HG03108 (cell line): Measurements from ENCODE around the gene PRR23A.
"Not testable (repeated sequence)": the region's sequence is repeated elsewhere in the genome, so short reads cannot be mapped to it uniquely, and the experiment has no call there.

Experiments used
- ATAC-seq: cut with Tn5 transposase; IDR thresholded peaks from one replicate; pipeline ENCODE4 v1.9.1; 2021; ENCODE audit warnings: moderate library complexity; ENCODE audit not compliant: unreplicated experiment

Gene PRR23A

GRCh38 chr3:139006051-139006716 is at the start of gene PRR23A:
PRR23A (minus strand) TSS chr3:139006268; CDS start chr3:139006268, 0 bp downstream.
- no peak for ATAC-seq

DNA sequence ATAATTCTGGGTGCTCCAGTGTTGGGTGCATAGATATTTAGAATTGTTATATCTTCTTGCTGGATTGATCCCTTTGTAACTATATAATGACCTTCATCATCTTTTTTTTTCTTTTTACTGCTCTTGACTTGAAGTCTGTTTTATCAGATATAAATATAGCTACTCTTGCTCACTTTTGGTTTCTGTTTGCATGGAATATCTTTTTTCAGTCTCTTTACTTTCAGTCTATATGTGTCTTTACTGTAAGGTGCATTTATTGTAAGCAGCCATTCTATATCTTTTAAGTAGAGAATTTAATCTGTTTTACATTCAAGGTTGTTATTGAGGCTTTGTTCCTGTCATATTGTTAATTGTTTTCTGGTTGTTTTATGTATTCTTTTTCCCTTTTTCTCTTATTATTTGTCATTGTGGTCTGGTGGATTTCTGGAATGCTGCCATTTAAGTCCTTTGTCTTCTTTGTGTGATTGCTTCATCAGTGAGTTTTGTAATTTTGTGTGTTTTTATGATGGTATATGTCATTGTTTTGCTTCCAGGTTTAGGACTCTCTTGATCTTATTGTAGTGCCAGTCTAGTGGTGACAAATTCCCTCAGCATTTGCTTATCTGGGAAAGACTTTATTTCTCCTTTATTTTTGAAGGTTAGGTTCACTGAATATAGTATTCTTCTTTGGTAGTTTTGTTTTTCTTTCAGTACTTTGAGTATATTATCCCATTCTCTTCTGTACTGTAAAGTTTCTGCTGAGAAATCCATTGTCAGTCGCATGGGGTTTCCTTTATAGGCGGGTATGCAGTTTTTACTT is 46.9 kb upstream of the PRR23A start:
- no peak for ATAC-seq

DNA sequence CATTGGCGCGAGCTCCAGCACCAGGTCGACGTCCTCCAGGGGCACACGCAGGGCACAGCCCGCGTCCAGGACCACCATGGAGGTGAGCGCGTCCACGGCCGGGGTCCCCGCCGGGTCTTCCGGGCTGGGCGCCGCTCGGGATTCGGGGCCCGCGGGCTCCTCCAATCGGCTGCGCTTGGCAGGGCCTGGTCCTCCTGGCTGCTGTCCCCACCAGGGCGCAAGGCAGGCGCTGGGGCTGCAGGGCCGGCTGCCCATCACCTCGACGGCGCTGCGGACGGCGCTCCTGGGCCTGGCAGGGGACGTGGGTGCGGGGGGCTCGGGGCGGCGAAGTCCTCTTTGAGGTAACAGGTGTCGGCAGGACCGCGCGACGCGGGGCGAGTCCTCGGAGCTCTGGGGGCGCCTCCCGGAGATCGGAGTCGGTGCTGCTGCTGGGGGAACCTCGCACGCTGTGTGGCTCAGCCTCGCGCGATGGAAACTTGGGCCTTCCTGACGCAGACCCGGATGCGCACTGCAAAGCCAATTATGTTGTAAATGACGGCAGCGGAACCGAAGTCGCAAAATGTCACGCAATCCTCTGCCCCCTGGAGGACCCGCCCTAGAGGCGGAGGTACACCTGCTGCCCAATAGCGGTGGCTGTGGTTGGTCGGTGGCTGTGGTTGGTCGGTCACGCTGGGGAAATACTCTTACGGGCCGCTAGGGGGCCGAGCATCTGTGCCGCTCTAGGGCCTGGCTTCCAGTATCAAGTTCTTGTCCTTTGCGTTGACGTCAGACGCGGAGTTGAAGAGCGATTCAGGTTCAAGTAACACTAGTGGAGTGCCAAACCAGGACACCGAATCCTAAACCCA is 38.5 kb upstream of the PRR23A start, which contains the start of gene PRR23C:
Gene PRR23C (minus strand): TSS at position 527 of the 845 bp plus-strand sequence. CDS start 272 bp downstream, at position 255.
- ATAC-seq, result no peak

- ATAC-seq, result no peak
Measured at GRCh38 chr3:139043554-139044365, 37.7 kb upstream of the PRR23A start.

GRCh38 chr3:139037478-139037877 is 31.4 kb upstream of the PRR23A start:
- ATAC-seq, result no peak

- no peak for ATAC-seq
Measured at GRCh38 chr3:139032326-139033002, 26.4 kb upstream of the PRR23A start.

- not testable (repeated sequence) for ATAC-seq
Measured at GRCh38 chr3:139030576-139030975, 24.5 kb upstream of the PRR23A start.

- ATAC-seq, result no peak
Measured at GRCh38 chr3:139024968-139025367, 18.9 kb upstream of the PRR23A start.

DNA sequence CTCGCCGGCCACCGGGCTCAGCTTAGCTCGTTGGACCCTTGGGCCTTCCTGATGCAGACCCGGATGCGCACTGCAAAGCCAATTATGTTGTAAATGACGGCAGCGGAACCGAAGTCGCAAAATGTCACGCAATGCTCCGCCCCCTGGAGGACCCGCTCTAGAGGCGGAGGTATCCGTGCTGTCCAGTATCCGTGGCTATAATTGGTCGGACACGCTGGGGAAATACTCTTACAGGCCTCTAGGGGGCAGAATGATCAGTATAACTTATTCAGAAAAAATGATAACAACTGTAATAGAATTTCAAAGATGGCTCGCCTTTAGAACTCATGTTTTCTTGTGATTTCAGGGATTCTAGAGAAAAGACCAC is 14.8 kb upstream of the PRR23A start, which contains the start of gene PRR23B:
Gene PRR23B (minus strand): TSS at position 59 of the 367 bp plus-strand sequence. CDS start 265 bp downstream, outside the sequence.
- no peak for ATAC-seq

- ATAC-seq, result no peak
Measured at GRCh38 chr3:139020036-139020867, 14.2 kb upstream of the PRR23A start.

GRCh38 chr3:139016430-139017048 is 10.5 kb upstream of the PRR23A start:
- ATAC-seq, result no peak

DNA sequence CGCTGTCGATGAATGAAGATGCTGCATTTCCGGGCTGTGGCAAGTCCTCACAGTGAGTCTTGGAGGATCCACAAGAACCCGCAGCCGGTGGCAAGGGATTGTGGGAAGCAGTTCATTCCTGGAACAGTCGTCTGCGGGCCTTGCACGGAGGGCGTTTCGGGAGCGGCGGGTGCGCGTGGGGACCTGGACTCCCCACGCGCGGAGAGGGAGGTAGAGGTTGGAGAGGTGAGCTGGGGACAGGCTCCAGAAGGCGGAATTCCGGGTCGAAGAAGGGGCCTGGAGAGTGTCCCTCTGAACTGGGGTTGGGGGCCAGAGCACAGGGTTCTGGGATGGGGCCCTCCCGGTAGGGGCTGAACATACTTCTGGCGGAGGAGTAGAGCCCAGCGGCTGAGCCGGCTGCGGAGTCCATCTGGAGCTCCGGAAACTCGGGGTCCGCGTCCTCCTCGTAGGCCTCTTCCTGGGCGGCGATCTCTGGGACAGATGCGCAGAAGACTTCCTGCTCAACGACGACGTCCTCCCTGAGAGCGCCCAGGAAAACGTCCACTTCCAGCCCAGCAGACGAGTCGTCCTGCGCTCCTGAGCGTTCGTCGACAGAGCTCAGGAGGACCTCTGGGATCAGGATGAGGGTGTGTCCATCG is 593 bp downstream of the PRR23A start:
- no peak for ATAC-seq

DNA sequence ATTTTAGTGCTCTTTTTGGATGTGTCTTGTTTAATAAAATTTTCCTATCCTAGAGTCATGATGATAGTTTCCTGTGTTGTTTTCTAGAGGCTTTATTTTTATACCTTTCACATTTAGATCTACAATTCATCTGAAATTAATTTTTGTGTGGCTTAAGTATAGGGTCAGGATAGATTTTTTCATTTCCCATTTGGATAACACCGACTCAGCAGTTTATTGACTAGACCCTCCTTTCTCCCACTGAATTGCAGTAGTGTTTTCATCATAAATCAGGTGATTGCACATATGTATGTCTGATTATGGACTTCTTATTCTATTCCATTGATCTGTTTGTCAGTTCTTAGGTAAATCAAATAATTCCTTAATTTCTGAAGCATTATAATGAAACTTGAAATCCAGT is 10.4 kb downstream of the PRR23A start:
- no peak for ATAC-seq

DNA sequence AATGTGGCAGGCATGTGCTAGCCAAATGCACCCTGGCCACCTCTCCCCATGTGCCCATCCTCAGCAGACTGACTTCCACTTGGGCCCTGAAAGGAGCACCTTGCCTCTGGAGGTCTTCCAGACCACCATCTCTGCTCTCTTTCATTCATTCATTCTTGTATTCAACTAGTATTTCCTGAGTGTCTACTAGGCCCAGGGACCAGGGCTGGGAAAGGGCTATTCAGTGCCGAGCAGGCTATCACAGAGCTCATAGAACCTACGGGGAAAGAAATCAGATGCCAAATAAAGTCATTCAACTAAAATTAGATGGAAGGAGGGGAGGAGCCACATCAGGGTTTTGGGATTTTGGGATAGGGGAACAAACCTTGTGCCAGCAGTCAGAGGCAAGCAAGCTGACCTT is 18.9 kb downstream of the PRR23A start:
- ATAC-seq, result no peak

- ATAC-seq, result no peak
Measured at GRCh38 chr3:138985932-138986331, 20.1 kb downstream of the PRR23A start.

DNA sequence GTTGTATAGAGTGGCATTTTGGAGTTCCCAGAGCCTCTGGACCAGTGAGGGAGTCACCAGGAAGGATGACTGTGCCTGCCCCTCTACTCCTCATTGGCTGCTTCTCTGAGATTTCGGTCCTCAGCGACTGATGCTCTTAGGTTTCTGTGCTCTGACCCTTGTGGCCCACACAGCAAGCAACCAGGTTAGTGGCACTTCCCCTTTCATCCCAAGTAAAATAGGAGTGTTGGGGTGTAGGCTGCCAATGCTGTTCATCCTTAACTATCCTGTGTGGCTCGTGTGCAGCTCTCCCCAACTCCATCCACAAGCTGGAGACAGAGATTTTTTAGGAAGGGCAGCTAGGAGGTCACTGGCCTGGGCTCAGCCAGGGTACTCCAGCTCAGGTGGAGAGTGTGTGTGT is 21.3 kb downstream of the PRR23A start:
- ATAC-seq, result no peak

- ATAC-seq, result no peak
Measured at GRCh38 chr3:138976047-138976446, 30.0 kb downstream of the PRR23A start.

DNA sequence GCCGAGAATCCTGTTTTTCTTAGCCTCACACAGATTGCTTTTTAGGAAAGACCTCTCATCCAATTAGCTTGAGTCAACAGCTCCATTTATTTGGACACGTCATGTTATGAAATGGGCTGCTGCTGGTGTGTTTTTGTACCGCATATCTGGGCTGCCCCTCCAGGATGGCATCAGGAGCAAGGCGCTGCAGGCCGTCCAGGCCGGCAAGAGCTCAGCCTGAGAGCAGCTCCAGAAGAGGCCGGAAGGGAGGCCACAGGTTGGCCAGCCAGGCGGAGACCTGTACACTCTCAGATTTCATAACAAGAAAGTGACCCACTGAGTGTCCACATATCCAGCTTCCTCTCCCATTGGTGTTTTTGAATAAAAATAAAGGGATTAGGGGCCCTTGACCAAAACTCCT is 30.7 kb downstream of the PRR23A start:
- ATAC-seq, result no peak
